ENCODE measurements around the gene TRPM3.

Gene TRPM3

DNA sequence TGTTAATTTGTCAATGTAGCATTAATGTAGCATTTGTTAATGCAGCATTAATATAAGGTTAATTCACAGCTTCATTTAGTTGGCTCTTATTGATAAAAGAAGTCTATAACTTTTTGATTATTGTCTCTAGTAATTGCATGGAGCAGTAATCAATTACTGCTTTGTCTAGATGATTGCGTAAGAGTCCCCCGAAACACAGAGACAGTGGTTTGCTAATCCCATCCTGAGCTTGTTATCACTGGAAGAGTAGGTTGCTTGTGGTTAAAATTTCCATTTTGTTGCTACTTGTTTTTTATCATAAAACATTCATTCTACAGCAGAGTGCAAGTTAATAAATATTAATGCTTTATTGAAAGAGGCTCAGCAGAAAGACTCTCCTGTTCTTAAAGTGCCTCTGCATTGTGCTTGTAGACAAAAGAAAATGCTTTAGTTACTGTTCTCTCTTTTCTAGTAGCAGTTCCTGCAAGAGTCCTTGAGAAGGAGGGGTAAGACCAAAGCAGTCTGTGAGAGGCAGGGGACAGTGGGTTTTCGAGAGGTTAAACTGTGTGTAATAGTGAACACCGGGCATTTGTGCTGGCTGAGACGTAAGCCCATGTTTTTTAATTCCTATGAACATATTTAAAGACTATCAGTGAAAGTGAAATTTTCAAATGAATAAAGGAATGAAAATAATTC is 291.7 kb downstream of the TRPM3 start:
- no peak overlapping the region for H3K4me3 ChIP-seq (ENCODE audit: low read length)
- H3K27ac ChIP-seq (ENCODE audit: low read length): no peak overlapping the region
- H2AFZ ChIP-seq (ENCODE audit: low read length): no peak overlapping the region
- no peaks in the 10 kb centered on the region for H3K9me2 ChIP-seq (replicated peaks; ENCODE audit: insufficient read depth, low read length)
- no peak overlapping the region for H3K9ac ChIP-seq (ENCODE audit: low read length)
- H4K20me1 ChIP-seq (ENCODE audit: insufficient read depth, low read length): no peaks in the 10 kb centered on the region
- H3K4me1 ChIP-seq (ENCODE audit: low read length): no peaks in the 10 kb centered on the region
- no peaks in the 10 kb centered on the region for H3K36me3 ChIP-seq (replicated peaks; ENCODE audit: insufficient read depth, low read length)
- no peaks in the 10 kb centered on the region for H3F3A ChIP-seq (ENCODE audit: insufficient read depth, low read length)
- no peaks in the 10 kb centered on the region for H3K9me3 ChIP-seq (replicated peaks; ENCODE audit: insufficient read depth, low read length)
- no peaks in the 10 kb centered on the region for H3K79me2 ChIP-seq (ENCODE audit: low read length)
- DNase-seq: no peak
- H3K4me2 ChIP-seq (ENCODE audit: low read depth, low read length): no peak overlapping the region
- H3K27me3 ChIP-seq (replicated peaks; ENCODE audit: insufficient read depth, low read length): no peaks in the 10 kb centered on the region
- TF ChIP-seq EZH2 (optimal IDR thresholded peaks at IDR 0.05; ENCODE audit: low read depth, low read length): no peak
- no peak for TF ChIP-seq EZH2phosphoT487 (IDR thresholded peaks at IDR 0.05; ENCODE audit: low read length)
- TF ChIP-seq, protein P1, sequence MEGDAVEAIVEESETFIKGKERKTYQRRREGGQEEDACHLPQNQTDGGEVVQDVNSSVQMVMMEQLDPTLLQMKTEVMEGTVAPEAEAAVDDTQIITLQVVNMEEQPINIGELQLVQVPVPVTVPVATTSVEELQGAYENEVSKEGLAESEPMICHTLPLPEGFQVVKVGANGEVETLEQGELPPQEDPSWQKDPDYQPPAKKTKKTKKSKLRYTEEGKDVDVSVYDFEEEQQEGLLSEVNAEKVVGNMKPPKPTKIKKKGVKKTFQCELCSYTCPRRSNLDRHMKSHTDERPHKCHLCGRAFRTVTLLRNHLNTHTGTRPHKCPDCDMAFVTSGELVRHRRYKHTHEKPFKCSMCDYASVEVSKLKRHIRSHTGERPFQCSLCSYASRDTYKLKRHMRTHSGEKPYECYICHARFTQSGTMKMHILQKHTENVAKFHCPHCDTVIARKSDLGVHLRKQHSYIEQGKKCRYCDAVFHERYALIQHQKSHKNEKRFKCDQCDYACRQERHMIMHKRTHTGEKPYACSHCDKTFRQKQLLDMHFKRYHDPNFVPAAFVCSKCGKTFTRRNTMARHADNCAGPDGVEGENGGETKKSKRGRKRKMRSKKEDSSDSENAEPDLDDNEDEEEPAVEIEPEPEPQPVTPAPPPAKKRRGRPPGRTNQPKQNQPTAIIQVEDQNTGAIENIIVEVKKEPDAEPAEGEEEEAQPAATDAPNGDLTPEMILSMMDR (IDR thresholded peaks at IDR 0.05; ENCODE audit: low read length): no peak

DNA sequence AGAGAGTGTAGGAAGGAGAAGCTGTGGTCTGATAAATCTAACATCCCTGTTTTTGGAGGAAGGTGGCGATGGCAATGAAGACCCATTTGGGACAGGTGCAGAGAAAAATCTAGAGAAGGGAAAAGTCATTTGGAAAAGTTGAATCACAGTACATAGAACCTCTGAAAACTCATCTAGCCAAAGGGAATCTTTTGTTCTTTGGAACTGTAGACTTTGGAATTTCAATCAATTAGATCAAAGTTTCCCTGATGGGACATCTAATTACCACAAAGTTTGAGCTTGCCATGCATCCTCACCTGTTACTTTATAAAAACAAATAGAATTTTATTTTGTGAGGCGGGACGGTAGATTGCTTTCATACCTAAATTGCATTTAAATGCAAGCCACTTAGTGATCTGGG is 294.9 kb downstream of the TRPM3 start:
- DNase-seq: no peak
- no peak overlapping the region for H2AFZ ChIP-seq (ENCODE audit: low read length)
- no peaks in the 10 kb centered on the region for H4K20me1 ChIP-seq (ENCODE audit: insufficient read depth, low read length)
- H3K9me3 ChIP-seq (replicated peaks; ENCODE audit: insufficient read depth, low read length): no peaks in the 10 kb centered on the region
- TF ChIP-seq, protein P1 (IDR thresholded peaks at IDR 0.05; ENCODE audit: low read length): no peak
- TF ChIP-seq EZH2phosphoT487 (IDR thresholded peaks at IDR 0.05; ENCODE audit: low read length): no peak
- TF ChIP-seq EZH2 (optimal IDR thresholded peaks at IDR 0.05; ENCODE audit: low read depth, low read length): no peak
- no peak overlapping the region for H3K4me3 ChIP-seq (ENCODE audit: low read length)
- H3K9me2 ChIP-seq (replicated peaks; ENCODE audit: insufficient read depth, low read length): no peaks in the 10 kb centered on the region
- no peaks in the 10 kb centered on the region for H3K4me1 ChIP-seq (ENCODE audit: low read length)
- no peaks in the 10 kb centered on the region for H3K36me3 ChIP-seq (replicated peaks; ENCODE audit: insufficient read depth, low read length)
- no peak overlapping the region for H3K4me2 ChIP-seq (ENCODE audit: low read depth, low read length)
- no peaks in the 10 kb centered on the region for H3K79me2 ChIP-seq (ENCODE audit: low read length)
- no peak overlapping the region for H3K27ac ChIP-seq (ENCODE audit: low read length)
- no peaks in the 10 kb centered on the region for H3F3A ChIP-seq (ENCODE audit: insufficient read depth, low read length)
- H3K27me3 ChIP-seq (replicated peaks; ENCODE audit: insufficient read depth, low read length): no peaks in the 10 kb centered on the region
- no peak overlapping the region for H3K9ac ChIP-seq (ENCODE audit: low read length)

DNA sequence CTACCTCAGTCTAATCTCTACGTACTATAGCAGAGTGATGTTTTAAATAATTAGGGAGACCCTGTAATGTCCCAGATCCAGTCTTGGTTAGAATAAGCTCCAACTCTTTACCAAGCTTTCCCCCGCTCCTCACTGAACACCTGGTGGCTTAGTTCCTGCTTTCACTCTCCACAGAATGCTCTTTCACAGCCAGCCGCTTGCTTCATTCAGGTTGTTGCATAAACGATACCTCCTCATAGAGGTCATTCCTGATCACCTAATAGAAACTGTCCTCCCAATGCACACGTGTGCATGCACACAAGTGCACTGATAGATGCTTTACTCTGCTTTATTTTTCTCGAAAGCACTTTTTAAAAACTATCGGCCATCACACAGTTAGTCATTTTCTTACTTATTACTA is 298.1 kb downstream of the TRPM3 start:
- DNase-seq: no peak
- H3K4me3 ChIP-seq (ENCODE audit: low read length): no peak overlapping the region
- H3K27ac ChIP-seq (ENCODE audit: low read length): no peak overlapping the region
- H3K9me2 ChIP-seq (replicated peaks; ENCODE audit: insufficient read depth, low read length): no peaks in the 10 kb centered on the region
- H3K9me3 ChIP-seq (replicated peaks; ENCODE audit: insufficient read depth, low read length): no peaks in the 10 kb centered on the region
- H3K4me2 ChIP-seq (ENCODE audit: low read depth, low read length): no peak overlapping the region
- H3K27me3 ChIP-seq (replicated peaks; ENCODE audit: insufficient read depth, low read length): no peaks in the 10 kb centered on the region
- no peaks in the 10 kb centered on the region for H3K79me2 ChIP-seq (ENCODE audit: low read length)
- no peaks in the 10 kb centered on the region for H3K36me3 ChIP-seq (replicated peaks; ENCODE audit: insufficient read depth, low read length)
- no peaks in the 10 kb centered on the region for H4K20me1 ChIP-seq (ENCODE audit: insufficient read depth, low read length)
- no peak overlapping the region for H3K9ac ChIP-seq (ENCODE audit: low read length)
- H2AFZ ChIP-seq (ENCODE audit: low read length): no peak overlapping the region
- no peaks in the 10 kb centered on the region for H3F3A ChIP-seq (ENCODE audit: insufficient read depth, low read length)
- TF ChIP-seq EZH2phosphoT487 (IDR thresholded peaks at IDR 0.05; ENCODE audit: low read length) (no peak), EZH2 (optimal IDR thresholded peaks at IDR 0.05; ENCODE audit: low read depth, low read length) (no peak)
- TF ChIP-seq, protein P1 (IDR thresholded peaks at IDR 0.05; ENCODE audit: low read length): no peak
- H3K4me1 ChIP-seq (ENCODE audit: low read length): no peaks in the 10 kb centered on the region
